Subcutaneous abdominal adipose tissue (tissue), 5 donors: ENCODE data around the gene CLASP1.

ENCODE experiments used
- H3K27ac ChIP-seq: one replicate; pipeline ENCODE4 v1.7.0; 2013; ENCODE audit warnings: low read depth, mild to moderate bottlenecking, inconsistent platforms, low read length, moderate library complexity
- H3K27me3 ChIP-seq, 5 donors: one replicate each; pipeline ENCODE4 v1.7.0; 2013; ENCODE audit warnings: low read length in 5 of 5, inconsistent platforms in 1 of 5; ENCODE audit not compliant: control insufficient read depth in 5 of 5, insufficient read depth in 4 of 5
- H3K36me3 ChIP-seq, 5 donors: one replicate each; pipeline ENCODE4 v1.7.0; 2013; ENCODE audit warnings: low read length in 5 of 5; ENCODE audit not compliant: control insufficient read depth in 5 of 5, insufficient read depth in 5 of 5
- H3K4me1 ChIP-seq, 5 donors: one replicate each; pipeline ENCODE4 v1.7.0; 2013; ENCODE audit warnings: low read length in 5 of 5, mild to moderate bottlenecking in 3 of 5, moderate library complexity in 1 of 5; ENCODE audit not compliant: control insufficient read depth in 5 of 5, insufficient read depth in 5 of 5
- H3K4me3 ChIP-seq, 5 donors: one replicate each; pipeline ENCODE4 v1.7.0; 2013; ENCODE audit warnings: low read length in 5 of 5, low read depth in 1 of 5
- H3K9ac ChIP-seq, 5 donors: one replicate each; pipeline ENCODE4 v1.7.0; 2013; ENCODE audit warnings: low read length in 5 of 5, mild to moderate bottlenecking in 4 of 5, moderate library complexity in 3 of 5
- H3K9me3 ChIP-seq, 5 donors: one replicate each; pipeline ENCODE4 v1.7.0; 2013; ENCODE audit warnings: low read length in 5 of 5; ENCODE audit not compliant: control insufficient read depth in 5 of 5
- donor health status: healthy.
- donor health status: healthy.
- donor health status: healthy.
- donor health status: healthy.
- donor health status: healthy.

CLASP1 gene

GRCh38 chr2:121502246-121502645 lies 147.0 kb downstream of the CLASP1 start:
- Histone ChIP-seq H3K4me1 (no peaks in the 10 kb centered on the region), H3K27ac (no peak overlapping the region), H3K9me3 (peaks cover 0 to 4% (median 0%) of the 10 kb centered on the region in 5 donors), H3K27me3 (no peaks in the 10 kb centered on the region), H3K4me3 (no peak overlapping the region), H3K9ac (no peak overlapping the region), H3K36me3 (peaks cover 17 to 36% (median 21%) of the 10 kb centered on the region in 5 donors)

GRCh38 chr2:121501554-121501953 lies 147.7 kb downstream of the CLASP1 start:
- Histone ChIP-seq H3K4me3 (no peak overlapping the region), H3K9me3 (peaks cover 0 to 4% (median 0%) of the 10 kb centered on the region in 5 donors), H3K36me3 (peaks cover 18 to 38% (median 23%) of the 10 kb centered on the region in 5 donors), H3K27ac (no peak overlapping the region), H3K4me1 (no peaks in the 10 kb centered on the region), H3K9ac (no peak overlapping the region), H3K27me3 (no peaks in the 10 kb centered on the region)

- Histone ChIP-seq H3K27ac (no peak overlapping the region), H3K36me3 (peaks cover 20 to 42% (median 25%) of the 10 kb centered on the region in 5 donors), H3K4me1 (no peaks in the 10 kb centered on the region)
These were observed 148.2 kb downstream of the CLASP1 start for GRCh38 chr2:121501031-121501430.

GRCh38 chr2:121498731-121499130 lies 150.5 kb downstream of the CLASP1 start:
- Histone ChIP-seq H3K9me3 (peaks cover 0 to 4% (median 0%) of the 10 kb centered on the region in 5 donors), H3K27ac (no peak overlapping the region), H3K4me1 (no peaks in the 10 kb centered on the region), H3K4me3 (no peak overlapping the region), H3K27me3 (no peaks in the 10 kb centered on the region), H3K9ac (no peak overlapping the region), H3K36me3 (peaks cover 22 to 38% (median 25%) of the 10 kb centered on the region in 5 donors)

More at GRCh38 chr2:121501031-121501430, 148.2 kb downstream of the CLASP1 start:
- Histone ChIP-seq H3K9me3 (peaks cover 0 to 4% (median 0%) of the 10 kb centered on the region in 5 donors), H3K27me3 (no peaks in the 10 kb centered on the region), H3K9ac (no peak overlapping the region), H3K4me3 (no peak overlapping the region)

- Histone ChIP-seq H3K4me3 (no peak overlapping the region), H3K9me3 (no peaks in the 10 kb centered on the region), H3K4me1 (peaks cover 0 to 5% (median 0%) of the 10 kb centered on the region in 5 donors), H3K27ac (no peak overlapping the region), H3K27me3 (no peaks in the 10 kb centered on the region), H3K9ac (no peak overlapping the region), H3K36me3 (peaks cover 2 to 13% (median 6%) of the 10 kb centered on the region in 5 donors)
These were observed 156.9 kb downstream of the CLASP1 start for GRCh38 chr2:121492409-121492808.

GRCh38 chr2:121491518-121491917 lies 157.7 kb downstream of the CLASP1 start:
- Histone ChIP-seq H3K27ac (no peak overlapping the region), H3K4me3 (no peak overlapping the region), H3K36me3 (peaks cover 2 to 11% (median 4%) of the 10 kb centered on the region in 5 donors), H3K9ac (no peak overlapping the region), H3K9me3 (no peaks in the 10 kb centered on the region), H3K27me3 (no peaks in the 10 kb centered on the region), H3K4me1 (peaks cover 0 to 5% (median 0%) of the 10 kb centered on the region in 5 donors)

GRCh38 chr2:121490584-121491133 lies 158.6 kb downstream of the CLASP1 start:
- Histone ChIP-seq H3K36me3 (peaks cover 0 to 3% (median 2%) of the 10 kb centered on the region in 5 donors), H3K27ac (no peak overlapping the region), H3K9ac (no peak overlapping the region), H3K9me3 (no peaks in the 10 kb centered on the region), H3K4me3 (no peak overlapping the region), H3K27me3 (no peaks in the 10 kb centered on the region), H3K4me1 (peaks cover 0 to 5% (median 0%) of the 10 kb centered on the region in 5 donors)

- Histone ChIP-seq H3K36me3 (peaks cover 0 to 3% (median under 1%) of the 10 kb centered on the region in 5 donors), H3K9me3 (no peaks in the 10 kb centered on the region), H3K27ac (no peak overlapping the region), H3K4me1 (peaks cover 0 to 5% (median 0%) of the 10 kb centered on the region in 5 donors), H3K4me3 (no peak overlapping the region), H3K27me3 (no peaks in the 10 kb centered on the region), H3K9ac (no peak overlapping the region)
These were observed 159.2 kb downstream of the CLASP1 start for GRCh38 chr2:121489911-121490583.

- Histone ChIP-seq H3K9ac (no peak overlapping the region), H3K36me3 (peaks cover 0 to 3% (median 0%) of the 10 kb centered on the region in 5 donors), H3K4me1 (peaks cover 0 to 5% (median 0%) of the 10 kb centered on the region in 5 donors), H3K27ac (no peak overlapping the region), H3K4me3 (no peak overlapping the region), H3K27me3 (no peaks in the 10 kb centered on the region), H3K9me3 (no peaks in the 10 kb centered on the region)
These were observed 160.0 kb downstream of the CLASP1 start for GRCh38 chr2:121489284-121489683.

- H3K27ac ChIP-seq = no peak overlapping the region
- no peaks in the 10 kb centered on the region for H3K27me3 ChIP-seq
- H3K36me3 ChIP-seq = peaks cover 2 to 7% (median 4%) of the 10 kb centered on the region in 5 donors
- no peak overlapping the region for H3K9ac ChIP-seq
- H3K9me3 ChIP-seq = no peaks in the 10 kb centered on the region
- H3K4me1 ChIP-seq = peaks cover 0 to 8% (median 5%) of the 10 kb centered on the region in 5 donors
- H3K4me3 ChIP-seq = no peak overlapping the region
These were observed 163.0 kb downstream of the CLASP1 start for GRCh38 chr2:121486191-121486790.
